Nephron progenitor cell (in vitro differentiated cells): ENCODE data around the gene SLC6A7.
A peak's percentile ranks its signal among the peaks of the same experiment; 100 is the strongest.

Source experiments
- DNase-seq: peaks from one replicate; pipeline ENCODE4 v3.0.0; 2021
- H3K27ac Mint-ChIP-seq: 2 replicates; pipeline ENCODE4 v1.8.0; 2021; ENCODE audit warnings: mild to moderate bottlenecking, moderate library complexity, mixed read lengths
- H3K27me3 Mint-ChIP-seq: 2 replicates; pipeline ENCODE4 v1.8.0; 2021; ENCODE audit warnings: mild to moderate bottlenecking, low read depth, mixed read lengths; ENCODE audit not compliant: poor library complexity
- H3K36me3 Mint-ChIP-seq: 2 replicates; pipeline ENCODE4 v1.8.0; 2021; ENCODE audit warnings: low read depth, mixed read lengths
- H3K4me1 Mint-ChIP-seq: 2 replicates; pipeline ENCODE4 v1.8.0; 2021; ENCODE audit warnings: mixed read lengths
- H3K4me3 Mint-ChIP-seq: 2 replicates; pipeline ENCODE4 v1.8.0; 2021; ENCODE audit warnings: mild to moderate bottlenecking, moderate library complexity, mixed read lengths
- H3K9me3 Mint-ChIP-seq: 2 replicates; pipeline ENCODE4 v1.8.0; 2021; ENCODE audit warnings: mild to moderate bottlenecking, moderate library complexity, mixed read lengths
- TF ChIP-seq, protein P1 (sequence below): fragments of 200-600 bp; sonication (generic); IDR thresholded peaks from 2 replicates; pipeline ENCODE4 v1.5.0; 2021; ENCODE audit warnings: antibody characterized with exemption

Gene SLC6A7

DNA sequence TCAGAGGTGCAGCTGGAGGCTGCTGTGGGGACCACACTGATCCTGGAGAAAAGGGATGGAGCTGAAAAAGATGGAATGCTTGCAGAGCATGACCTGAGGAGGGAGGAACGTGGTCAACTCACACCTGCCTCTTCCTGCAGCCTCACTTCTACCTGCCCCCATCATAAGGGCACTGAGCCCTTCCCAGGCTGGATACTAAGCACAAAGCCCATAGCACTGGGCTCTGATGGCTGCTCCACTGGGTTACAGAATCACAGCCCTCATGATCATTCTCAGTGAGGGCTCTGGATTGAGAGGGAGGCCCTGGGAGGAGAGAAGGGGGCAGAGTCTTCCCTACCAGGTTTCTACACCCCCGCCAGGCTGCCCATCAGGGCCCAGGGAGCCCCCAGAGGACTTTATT lies 5.9 kb upstream of the SLC6A7 start:
- no peaks in the 10 kb centered on the region for H3K36me3 Mint-ChIP-seq
- H3K27me3 Mint-ChIP-seq, result peaks cover 23% of the 10 kb centered on the region
- TF ChIP-seq, protein P1, sequence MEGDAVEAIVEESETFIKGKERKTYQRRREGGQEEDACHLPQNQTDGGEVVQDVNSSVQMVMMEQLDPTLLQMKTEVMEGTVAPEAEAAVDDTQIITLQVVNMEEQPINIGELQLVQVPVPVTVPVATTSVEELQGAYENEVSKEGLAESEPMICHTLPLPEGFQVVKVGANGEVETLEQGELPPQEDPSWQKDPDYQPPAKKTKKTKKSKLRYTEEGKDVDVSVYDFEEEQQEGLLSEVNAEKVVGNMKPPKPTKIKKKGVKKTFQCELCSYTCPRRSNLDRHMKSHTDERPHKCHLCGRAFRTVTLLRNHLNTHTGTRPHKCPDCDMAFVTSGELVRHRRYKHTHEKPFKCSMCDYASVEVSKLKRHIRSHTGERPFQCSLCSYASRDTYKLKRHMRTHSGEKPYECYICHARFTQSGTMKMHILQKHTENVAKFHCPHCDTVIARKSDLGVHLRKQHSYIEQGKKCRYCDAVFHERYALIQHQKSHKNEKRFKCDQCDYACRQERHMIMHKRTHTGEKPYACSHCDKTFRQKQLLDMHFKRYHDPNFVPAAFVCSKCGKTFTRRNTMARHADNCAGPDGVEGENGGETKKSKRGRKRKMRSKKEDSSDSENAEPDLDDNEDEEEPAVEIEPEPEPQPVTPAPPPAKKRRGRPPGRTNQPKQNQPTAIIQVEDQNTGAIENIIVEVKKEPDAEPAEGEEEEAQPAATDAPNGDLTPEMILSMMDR, result no peak

DNA sequence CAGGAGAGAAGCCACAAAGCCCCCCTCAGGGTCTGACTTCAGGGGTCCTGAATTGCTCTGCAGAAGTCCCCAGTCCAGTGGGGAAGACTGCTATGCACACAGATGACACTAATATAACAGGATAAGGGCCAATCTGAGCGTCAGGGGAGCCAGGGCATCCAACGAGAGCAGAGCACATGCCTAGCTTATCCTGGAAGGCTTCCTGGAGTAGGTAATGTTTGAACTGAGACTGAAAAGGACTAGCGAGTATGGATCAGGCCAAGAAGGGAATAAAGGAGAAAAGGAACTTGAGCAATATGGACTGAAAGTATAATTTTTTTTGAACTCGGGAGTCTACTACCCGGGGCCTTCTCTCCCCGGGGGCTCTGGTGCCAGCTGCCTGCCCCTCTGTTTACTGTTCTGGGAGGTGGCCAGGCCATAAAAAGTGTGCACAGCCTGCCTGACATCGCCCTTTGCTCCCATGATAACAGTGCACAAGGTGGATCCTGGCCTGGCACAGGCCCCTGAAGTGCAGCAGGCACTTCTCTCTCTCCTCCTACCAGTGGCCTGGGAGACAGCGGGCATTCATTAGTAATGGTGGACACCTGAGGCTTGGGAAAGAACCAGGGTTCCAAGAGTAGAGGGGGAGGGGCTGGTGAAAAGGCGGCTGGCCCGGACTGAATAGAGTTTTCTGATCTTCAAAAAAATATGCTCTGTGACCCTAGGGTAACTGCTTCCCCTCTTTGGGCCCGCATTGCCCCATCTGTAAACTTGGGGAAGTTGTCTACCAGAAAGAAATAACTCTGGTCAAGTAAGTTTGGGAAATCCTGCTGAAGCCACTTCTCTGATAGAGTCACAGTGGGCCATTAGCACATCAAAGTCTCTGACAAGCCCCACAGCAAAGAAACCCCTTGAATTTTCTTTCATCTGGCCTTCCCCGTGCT lies 4.6 kb upstream of the SLC6A7 start:
- peaks cover 68% of the 10 kb centered on the region for H3K4me1 Mint-ChIP-seq
- H3K27ac Mint-ChIP-seq, result no peak overlapping the region
- H3K27me3 Mint-ChIP-seq, result peaks cover 36% of the 10 kb centered on the region
- DNase-seq, result no peak
- TF ChIP-seq, protein P1, result no peak
- H3K36me3 Mint-ChIP-seq, result no peaks in the 10 kb centered on the region
- no peak overlapping the region for H3K4me3 Mint-ChIP-seq
- no peaks in the 10 kb centered on the region for H3K9me3 Mint-ChIP-seq

More for the DNA sequence above, 5.9 kb upstream of the SLC6A7 start:
- Mint-ChIP-seq H3K4me1 (peaks cover 75% of the 10 kb centered on the region), H3K9me3 (no peaks in the 10 kb centered on the region), H3K27ac (no peak overlapping the region), H3K4me3 (no peak overlapping the region)
- no peak for DNase-seq

DNA sequence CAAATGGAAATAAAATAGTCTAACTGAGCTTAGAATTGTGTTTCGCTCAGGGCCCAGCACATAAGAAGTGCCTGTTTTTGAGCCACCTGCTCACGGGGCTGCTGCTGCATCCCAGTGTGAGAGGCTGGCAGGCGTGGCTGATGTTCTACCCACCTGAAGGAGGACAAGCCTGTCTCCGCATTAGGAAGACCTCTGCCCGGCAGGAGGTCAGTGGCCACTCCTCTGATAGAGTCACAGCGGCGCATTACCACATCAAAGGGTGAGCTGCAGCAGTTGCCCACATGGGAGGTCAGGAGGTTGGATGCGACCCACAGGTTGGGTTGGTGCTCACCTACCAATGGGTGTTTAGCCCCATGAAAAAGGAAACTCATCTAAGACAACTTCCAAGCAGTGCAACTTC lies 3.7 kb upstream of the SLC6A7 start:
- Mint-ChIP-seq H3K9me3 (no peaks in the 10 kb centered on the region), H3K27me3 (peaks cover 44% of the 10 kb centered on the region), H3K4me1 (peaks cover 66% of the 10 kb centered on the region), H3K36me3 (no peaks in the 10 kb centered on the region), H3K27ac (peak overlapping the region; percentile 25), H3K4me3 (no peak overlapping the region)
- DNase-seq, result no peak
- TF ChIP-seq, protein P1, result no peak

DNA sequence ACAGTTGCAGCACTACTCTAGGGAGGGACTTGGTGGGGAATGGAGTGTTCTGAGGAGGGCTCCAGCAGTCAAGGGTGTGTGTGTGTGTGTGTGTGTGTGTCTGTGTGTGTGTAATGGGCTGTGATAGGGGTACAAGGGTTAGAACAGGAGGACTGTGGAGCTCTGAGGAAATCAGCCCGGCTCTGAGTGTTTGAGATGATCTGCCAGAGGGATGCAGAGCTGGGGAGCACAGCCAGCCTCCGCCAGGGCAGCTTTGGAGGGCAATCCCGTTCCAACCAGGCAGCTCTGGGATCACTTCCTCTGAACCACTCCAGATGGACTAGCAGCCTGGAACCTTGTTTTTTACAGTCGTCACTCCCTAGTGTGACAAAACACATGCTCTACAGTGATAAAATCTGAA lies 3.0 kb upstream of the SLC6A7 start:
- Mint-ChIP-seq H3K9me3 (no peaks in the 10 kb centered on the region), H3K4me1 (peaks cover 66% of the 10 kb centered on the region), H3K27me3 (peaks cover 50% of the 10 kb centered on the region), H3K36me3 (no peaks in the 10 kb centered on the region), H3K4me3 (no peak overlapping the region), H3K27ac (no peak overlapping the region)
- no peak for DNase-seq
- TF ChIP-seq, protein P1, result no peak

GRCh38 chr5:150188146-150188842 lies 1.6 kb upstream of the SLC6A7 start:
- peaks cover 57% of the 10 kb centered on the region for H3K4me1 Mint-ChIP-seq
- TF ChIP-seq, protein P1, result no peak
- H3K9me3 Mint-ChIP-seq, result no peaks in the 10 kb centered on the region
- no peak overlapping the region for H3K27ac Mint-ChIP-seq
- DNase-seq, result no peak
- H3K4me3 Mint-ChIP-seq, result no peak overlapping the region
- H3K27me3 Mint-ChIP-seq, result peaks cover 55% of the 10 kb centered on the region
- no peaks in the 10 kb centered on the region for H3K36me3 Mint-ChIP-seq
